Liver (tissue), 9 donors: ENCODE measurements around the gene CELF4. TPM values are rescaled to one million over a fixed set of nuclear protein-coding genes. Genes with fewer than 3 reads are reported as not detected.
A peak's percentile ranks its signal among the peaks of the same experiment; 100 is the strongest.

Experiments
- DNase-seq: peaks from one replicate; pipeline ENCODE4 v3.0.0-alpha.2; 2017; ENCODE audit warnings: low spot score
- H3K27ac ChIP-seq, 2 donors: one replicate each; pipeline ENCODE4 v1.7.0; 2013; ENCODE audit warnings: inconsistent platforms in 2 of 2, low read length in 2 of 2, control low read depth in 1 of 2, low read depth in 1 of 2, mild to moderate bottlenecking in 1 of 2
- H3K27me3 ChIP-seq, 4 donors: one replicate each; pipeline versions ENCODE4 v1.6.1 to v1.7.0; 2013; ENCODE audit warnings: low read length in 3 of 4, inconsistent platforms in 1 of 4, mild to moderate bottlenecking in 1 of 4, moderate library complexity in 1 of 4; ENCODE audit not compliant: control insufficient read depth in 4 of 4, insufficient read depth in 4 of 4
- H3K36me3 ChIP-seq, 4 donors: one replicate each; pipeline versions ENCODE4 v1.6.1 to v1.7.0; 2013; ENCODE audit warnings: low read length in 3 of 4, mild to moderate bottlenecking in 3 of 4, low read depth in 1 of 4, moderate library complexity in 1 of 4; ENCODE audit not compliant: control insufficient read depth in 4 of 4, insufficient read depth in 3 of 4
- H3K4me1 ChIP-seq, 4 donors: one replicate each; pipeline versions ENCODE4 v1.6.1 to v1.7.0; 2013; ENCODE audit warnings: low read length in 3 of 4, mild to moderate bottlenecking in 3 of 4, moderate library complexity in 1 of 4; ENCODE audit not compliant: control insufficient read depth in 4 of 4, insufficient read depth in 4 of 4
- H3K4me3 ChIP-seq, 3 donors: one replicate each; pipeline versions ENCODE4 v1.6.1 to v1.7.0; 2013; ENCODE audit warnings: low read length in 3 of 3, control low read depth in 1 of 3, low read depth in 1 of 3, mild to moderate bottlenecking in 1 of 3
- H3K9ac ChIP-seq, 2 donors: one replicate each; pipeline ENCODE4 v1.7.0; 2013; ENCODE audit warnings: low read length in 2 of 2, mild to moderate bottlenecking in 2 of 2, moderate library complexity in 2 of 2, control low read depth in 1 of 2, low read depth in 1 of 2
- H3K9me3 ChIP-seq, 4 donors: one replicate each; pipeline versions ENCODE4 v1.6.1 to v1.7.0; 2013; ENCODE audit warnings: low read length in 3 of 4; ENCODE audit not compliant: control insufficient read depth in 4 of 4
- ATF3 ChIP-seq: IDR thresholded peaks from 2 replicates; pipeline ENCODE4 v1.6.1; 2016; ENCODE audit warnings: antibody characterized with exemption
- CTCF ChIP-seq: fragments of 150-350 bp; IDR thresholded peaks from 2 replicates; pipeline ENCODE4 v1.5.1; 2017; ENCODE audit warnings: improper control_type of control experiment, low read depth, low read length; ENCODE audit not compliant: missing input control
- EGR1 ChIP-seq, 2 donors: IDR thresholded peaks; 2 replicates each; pipeline ENCODE4 v1.6.1; 2016 to 2018; ENCODE audit warnings: antibody characterized with exemption in 2 of 2, low read depth in 2 of 2
- FOXA1 ChIP-seq: IDR thresholded peaks from 2 replicates; pipeline ENCODE4 v1.6.1; 2016; ENCODE audit warnings: antibody characterized with exemption
- FOXA2 ChIP-seq: IDR thresholded peaks from 2 replicates; pipeline ENCODE4 v1.6.1; 2016; ENCODE audit warnings: antibody characterized with exemption
- GABPA ChIP-seq, 2 donors: IDR thresholded peaks in 1 of 2; conservative IDR thresholded peaks in 1 of 2; 2 replicates each; pipeline ENCODE4 v1.6.1; 2016; ENCODE audit warnings: antibody characterized with exemption in 2 of 2, mild to moderate bottlenecking in 1 of 2, moderate library complexity in 1 of 2
- HNF4A ChIP-seq, 2 donors: conservative IDR thresholded peaks; 2 replicates each; pipeline ENCODE4 v1.6.1; 2016; ENCODE audit warnings: antibody characterized with exemption in 2 of 2, mild to moderate bottlenecking in 2 of 2
- HNF4G ChIP-seq: IDR thresholded peaks from 2 replicates; pipeline ENCODE4 v1.6.1; 2016; ENCODE audit warnings: antibody characterized with exemption
- JUND ChIP-seq, 2 donors: IDR thresholded peaks; 2 replicates each; pipeline ENCODE4 v1.6.1; 2016; ENCODE audit warnings: antibody characterized with exemption in 2 of 2
- NR2F2 ChIP-seq: IDR thresholded peaks from 2 replicates; pipeline ENCODE4 v1.6.1; 2016; ENCODE audit warnings: antibody characterized with exemption
- RAD21 ChIP-seq, 2 donors: IDR thresholded peaks; 2 replicates each; pipeline ENCODE4 v1.6.1; 2016; ENCODE audit warnings: antibody characterized with exemption in 2 of 2, mild to moderate bottlenecking in 2 of 2
- REST ChIP-seq: IDR thresholded peaks from 2 replicates; pipeline ENCODE4 v1.6.1; 2016; ENCODE audit warnings: antibody characterized with exemption, mild to moderate bottlenecking
- RXRA ChIP-seq, 2 donors: IDR thresholded peaks; 2 replicates each; pipeline ENCODE4 v1.6.1; 2017 to 2018; ENCODE audit warnings: antibody characterized with exemption in 2 of 2, mild to moderate bottlenecking in 1 of 2
- SP1 ChIP-seq: IDR thresholded peaks from 2 replicates; pipeline ENCODE4 v1.6.1; 2018; ENCODE audit warnings: antibody characterized with exemption, mild to moderate bottlenecking
- TAF1 ChIP-seq: conservative IDR thresholded peaks from 2 replicates; pipeline ENCODE4 v1.6.1; 2016; ENCODE audit warnings: antibody characterized with exemption, mild to moderate bottlenecking
- YY1 ChIP-seq: IDR thresholded peaks from 2 replicates; pipeline ENCODE4 v1.6.1; 2016; ENCODE audit warnings: antibody characterized with exemption, mild to moderate bottlenecking
- ZBTB33 ChIP-seq: IDR thresholded peaks from 2 replicates; pipeline ENCODE4 v1.6.1; 2016; ENCODE audit warnings: antibody characterized with exemption
- WGBS: extraction: QIAGEN DNeasy Blood & Tissue Kit; methylation state at CpG from one replicate; pipeline ENCODE4 v1.1.7; 2013; 5-methylcytosine and 5-hydroxymethylcytosine counted together
- polyA plus RNA-seq, 2 donors: library from polyadenylated mRNA; stranded (reverse) in 1 of 2; unstranded in 1 of 2; fragments of 200-250 nt in 1 of 2; fragments of >200 nt in 1 of 2; fragmentation: Nextera tagmentation in 1 of 2; extraction: Ambion mirVana in 1 of 2; gene quantifications; one replicate each; pipeline versions ENCODE4 v1.2.1 to v1.2.3, GENCODE V29; 2013 to 2015
- total RNA-seq, 2 donors: library from RNA; depleted of rRNA; stranded (reverse); fragments of >200 nt; gene quantifications; one replicate each; pipeline ENCODE4 v1.2.3, GENCODE V29; 2014
- donor health status: healthy.
- donor health status: healthy.
- donor health status: healthy.
- donor health status: healthy.
- donor health status: healthy.

The CELF4 gene
- total and polyA plus RNA-seq, 4 donors = 0.08 to 0.28 (median 0.21) TPM; not detected in 1

GRCh38 chr18:37303009-37303408 is 262.6 kb downstream of the CELF4 start:
- TF ChIP-seq RAD21 (IDR thresholded peaks at IDR 0.05) (no peak), JUND (IDR thresholded peaks at IDR 0.05) (no peak), YY1 (no peak), NR2F2 (no peak)
- DNase-seq = no peak
- Histone ChIP-seq H3K9me3 (no peaks in the 10 kb centered on the region), H3K27me3 (no peaks in the 10 kb centered on the region), H3K9ac (no peak overlapping the region), H3K27ac (no peak overlapping the region), H3K4me1 (peaks cover 0 to 10% (median 5%) of the 10 kb centered on the region in 4 donors), H3K4me3 (no peak overlapping the region), H3K36me3 (no peaks in the 10 kb centered on the region)
- WGBS = 44% methylated on average over 2 of the region's 2 CpGs

- Histone ChIP-seq H3K27ac (no peak overlapping the region), H3K4me3 (no peak overlapping the region), H3K27me3 (no peaks in the 10 kb centered on the region), H3K36me3 (no peaks in the 10 kb centered on the region), H3K9ac (no peak overlapping the region), H3K9me3 (no peaks in the 10 kb centered on the region), H3K4me1 (peaks cover 0 to 10% (median 5%) of the 10 kb centered on the region in 4 donors)
- DNase-seq = no peak
- WGBS = 81% methylated on average over 3 of the region's 3 CpGs
- TF ChIP-seq GABPA (IDR thresholded peaks at IDR 0.05 in 1 of 2, conservative IDR thresholded peaks at IDR 0.05 in 1 of 2) (no peak), YY1 (no peak), REST (no peak), ZBTB33 (no peak), TAF1 (no peak), SP1 (no peak), RAD21 (IDR thresholded peaks at IDR 0.05) (no peak), NR2F2 (no peak), FOXA2 (no peak), EGR1 (IDR thresholded peaks at IDR 0.05; ENCODE audit: low read depth in 2 of 2) (no peak)
Observed at GRCh38 chr18:37302519-37302918, 263.1 kb downstream of the CELF4 start.

- Histone ChIP-seq H3K27me3 (no peaks in the 10 kb centered on the region), H3K27ac (peak overlapping the region in 1 of 2 donors; percentile 26), H3K9ac (no peak overlapping the region), H3K4me3 (no peak overlapping the region), H3K9me3 (no peaks in the 10 kb centered on the region), H3K36me3 (no peaks in the 10 kb centered on the region), H3K4me1 (peaks cover 0 to 10% (median 5%) of the 10 kb centered on the region in 4 donors)
- peak; percentile 75 for DNase-seq
- WGBS = 32% methylated on average over 10 of the region's 10 CpGs
- TF ChIP-seq NR2F2 (no peak), ATF3 (peak; percentile 38), HNF4G (no peak), FOXA2 (peak; percentile 56), RXRA (IDR thresholded peaks at IDR 0.05) (peak in 1 of 2 donors; percentile 61), CTCF (no peak), JUND (IDR thresholded peaks at IDR 0.05) (peak; percentile 86 to 97), SP1 (peak; percentile 15), GABPA (IDR thresholded peaks at IDR 0.05 in 1 of 2, conservative IDR thresholded peaks at IDR 0.05 in 1 of 2) (no peak), EGR1 (IDR thresholded peaks at IDR 0.05; ENCODE audit: low read depth in 2 of 2) (peak in 1 of 2 donors; percentile 29), TAF1 (no peak), YY1 (no peak), RAD21 (IDR thresholded peaks at IDR 0.05) (peak in 1 of 2 donors; percentile 47), HNF4A (conservative IDR thresholded peaks at IDR 0.05) (peak in 1 of 2 donors; percentile 65), FOXA1 (no peak)
Observed at GRCh38 chr18:37299471-37300304, 265.9 kb downstream of the CELF4 start.
